ENCODE results near the gene CLDND2. TPM values are rescaled to one million over a fixed set of nuclear protein-coding genes. Genes with fewer than 3 reads are reported as not detected.
A peak's percentile ranks its signal among the peaks of the same experiment; 100 is the strongest.
"Not testable (repeated sequence)": the region's sequence is repeated elsewhere in the genome, so short reads cannot be mapped to it uniquely, and the experiment has no call there.

The CLDND2 gene, protein sequence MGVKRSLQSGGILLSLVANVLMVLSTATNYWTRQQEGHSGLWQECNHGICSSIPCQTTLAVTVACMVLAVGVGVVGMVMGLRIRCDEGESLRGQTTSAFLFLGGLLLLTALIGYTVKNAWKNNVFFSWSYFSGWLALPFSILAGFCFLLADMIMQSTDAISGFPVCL
- 3.2 TPM for polyA plus RNA-seq (2013)

DNA sequence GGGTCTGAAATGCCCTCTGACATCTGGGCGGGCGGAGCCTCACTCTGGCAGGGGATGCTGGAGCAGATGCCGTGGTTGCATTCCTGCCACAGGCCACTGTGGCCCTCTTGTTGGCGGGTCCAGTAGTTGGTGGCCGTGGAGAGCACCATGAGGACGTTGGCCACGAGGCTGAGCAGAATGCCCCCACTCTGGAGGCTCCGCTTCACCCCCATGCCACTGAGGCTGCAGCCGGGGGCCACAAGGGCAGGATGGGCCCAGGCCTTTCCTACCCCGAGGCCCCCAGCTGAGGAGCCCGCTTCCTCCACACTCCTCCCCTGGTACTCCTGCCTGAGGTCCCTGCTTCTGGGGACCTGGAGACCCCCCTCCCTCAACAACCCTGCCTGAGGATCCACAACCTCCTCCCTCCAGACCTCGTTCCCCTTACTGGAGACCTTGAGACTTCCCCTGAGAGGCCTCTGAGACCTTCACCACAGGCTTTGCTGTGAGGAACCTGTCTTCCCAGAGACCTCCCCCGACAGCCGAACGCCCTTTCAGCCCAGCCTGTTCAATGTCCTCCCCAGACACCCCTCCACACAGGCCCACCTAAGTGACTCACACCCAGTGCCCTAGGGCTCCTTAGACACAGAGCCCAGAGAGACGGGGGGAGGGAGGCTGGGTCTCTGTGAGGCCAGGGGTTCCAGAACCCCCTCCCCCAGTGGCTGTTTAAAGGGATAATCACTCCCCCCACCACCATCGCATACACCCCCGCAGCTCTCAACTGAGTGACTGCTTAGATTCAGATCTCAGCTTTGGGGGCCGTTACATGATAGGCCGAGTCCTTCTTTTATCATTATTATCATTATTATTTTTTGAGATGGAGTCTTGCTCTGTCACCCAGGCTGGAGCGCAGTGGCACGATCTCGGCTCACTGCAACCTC, at the start of gene CLDND2:
TSS of gene CLDND2 (minus strand) at position 638 of the 917 bp plus-strand sequence. CDS start at position 212, 426 bp downstream.
- peak in 2 of 3 donors; percentile 78 for DNase-seq
- WGBS (ENCODE audit: insufficient coverage) = 18% methylated on average over 12 of the region's 23 CpGs
- CTCF ChIA-PET = interaction anchor here (1.0 to 1.5 kb wide), 3 partner anchors 12 to 52 kb away, joined by 3 to 4 read pairs (median 3); no protein-coding TSS in a partner anchor

DNA sequence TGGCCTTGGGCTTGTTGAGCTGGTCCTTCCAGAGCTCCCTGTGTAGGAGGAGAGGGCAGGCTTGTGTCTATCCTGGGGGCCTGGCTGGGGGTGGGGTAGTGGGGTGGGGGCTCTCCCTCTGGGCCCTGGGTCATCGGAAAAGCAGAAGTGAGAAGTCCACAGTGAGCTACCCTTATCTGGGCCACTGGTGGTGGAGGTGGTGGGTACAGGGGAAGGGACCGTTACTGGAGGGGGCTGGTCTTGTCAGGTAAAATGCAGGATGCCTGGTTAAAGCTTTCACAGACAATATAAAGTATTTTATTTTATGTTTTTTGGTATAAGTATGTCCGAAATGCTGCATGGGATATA, 49.0 kb upstream of the CLDND2 start:
- no peaks in the 10 kb centered on the region for H3K27me3 ChIP-seq (replicated peaks in 2 of 5; ENCODE audit: control insufficient read depth in 4 of 5, insufficient read depth in 5 of 5, low read length in 4 of 5)

More for the DNA sequence above, at the start of gene CLDND2:
- Histone ChIP-seq H3K27ac (ENCODE audit: insufficient read depth in 1 of 2, low read depth in 1 of 2, low read length in 2 of 2, poor library complexity in 1 of 2, severe bottlenecking in 2 of 2) (peak within 1 kb of the TSS in 1 of 2 experiments; percentile 75), H3K4me1 (ENCODE audit: control extremely low read depth in 1 of 4, control insufficient read depth in 4 of 4, insufficient read depth in 4 of 4, low read length in 3 of 4) (peaks cover 2 to 82% (median 71%) of the 10 kb centered on the region in 4 experiments), H3K4me3 (ENCODE audit: control insufficient read depth in 1 of 7, extremely low read depth in 1 of 7, insufficient read depth in 4 of 7, low read depth in 2 of 7, low read length in 6 of 7) (peak within 1 kb of the TSS; percentile 71 to 97 (median 79)), H3K9me3 (ENCODE audit: control extremely low read depth in 1 of 5, control insufficient read depth in 4 of 5, insufficient read depth in 2 of 5, low read depth in 1 of 5, low read length in 4 of 5) (no peaks in the 10 kb centered on the region), H3K27me3 (replicated peaks in 2 of 5; ENCODE audit: control insufficient read depth in 4 of 5, insufficient read depth in 5 of 5, low read length in 4 of 5) (no peaks in the 10 kb centered on the region), H3K36me3 (ENCODE audit: control insufficient read depth in 4 of 4, insufficient read depth in 4 of 4, low read length in 3 of 4) (no peaks in the 10 kb centered on the region)
- POLR2A ChIA-PET = interaction anchor here (0.8 kb wide), 1 partner anchor 8 kb away, joined by 3 read pairs; no protein-coding TSS in a partner anchor

DNA sequence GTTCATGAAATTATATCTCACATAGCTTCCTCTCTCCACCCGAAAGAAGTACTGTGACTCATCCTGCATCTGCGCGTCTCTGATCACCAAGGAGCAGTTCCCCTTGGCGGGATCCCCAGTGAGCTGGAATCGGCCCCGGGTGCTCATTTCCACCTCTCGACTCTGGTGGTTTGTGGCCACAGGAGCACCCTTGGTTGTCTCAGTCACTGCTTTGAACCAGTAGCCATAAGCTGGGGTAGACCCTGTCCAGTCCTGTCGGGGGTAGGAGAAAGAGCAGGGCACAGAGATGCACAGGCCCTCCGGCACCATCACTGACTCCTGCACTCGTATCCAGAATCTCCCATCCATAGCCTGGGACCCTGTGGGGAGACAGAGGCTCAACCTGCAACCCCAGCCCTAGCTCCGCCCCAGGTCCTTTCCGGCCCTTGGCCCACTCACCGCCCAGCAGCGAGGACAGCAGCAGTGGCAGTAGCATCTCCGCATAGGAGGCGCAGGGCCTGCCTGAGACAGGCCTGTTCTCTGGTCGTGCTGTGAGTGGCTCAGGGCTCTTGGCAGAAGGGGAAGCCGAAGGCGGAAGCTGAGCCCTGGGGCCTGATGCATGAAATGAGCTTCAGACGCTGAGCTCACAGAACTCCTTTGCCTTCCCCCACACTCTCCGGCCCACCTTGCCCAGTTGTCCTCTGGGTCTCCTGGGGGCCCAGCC, 48.5 kb upstream of the CLDND2 start, which contains the start of gene SIGLEC10:
TSS of gene SIGLEC10 (minus strand) at position 536 of the 703 bp plus-strand sequence. CDS start at position 475, 61 bp downstream.
- no peaks in the 10 kb centered on the region for H3K9me3 ChIP-seq (ENCODE audit: control extremely low read depth in 1 of 5, control insufficient read depth in 4 of 5, insufficient read depth in 2 of 5, low read depth in 1 of 5, low read length in 4 of 5)
- POLR2A ChIA-PET = interaction anchor here (0.8 kb wide), 1 partner anchor 43 kb away, joined by 3 read pairs; no protein-coding TSS in a partner anchor
- peak; percentile 77 to 93 (median 90) for DNase-seq
- H3K4me3 ChIP-seq (ENCODE audit: control insufficient read depth in 1 of 7, extremely low read depth in 1 of 7, insufficient read depth in 4 of 7, low read depth in 2 of 7, low read length in 6 of 7) = peak within 1 kb of the TSS in 6 of 7 experiments; percentile 10 to 44 (median 32)
- 9% methylated on average over 17 of the region's 21 CpGs for WGBS (ENCODE audit: insufficient coverage)
- H3K4me1 ChIP-seq (ENCODE audit: control extremely low read depth in 1 of 4, control insufficient read depth in 4 of 4, insufficient read depth in 4 of 4, low read length in 3 of 4) = peaks cover 3 to 58% (median 42%) of the 10 kb centered on the region in 4 experiments
- peaks cover 0 to 5% (median 4%) of the 10 kb centered on the region in 4 experiments for H3K36me3 ChIP-seq (ENCODE audit: control insufficient read depth in 4 of 4, insufficient read depth in 4 of 4, low read length in 3 of 4)
- no peaks in the 10 kb centered on the region for H3K27me3 ChIP-seq (replicated peaks in 2 of 5; ENCODE audit: control insufficient read depth in 4 of 5, insufficient read depth in 5 of 5, low read length in 4 of 5)
- CTCF ChIA-PET = interaction anchor here (0.8 to 7.3 kb wide), 12 partner anchors 9 to 245 kb away, joined by 3 to 101 read pairs (median 5); no protein-coding TSS in a partner anchor
- peak within 1 kb of the TSS in 1 of 2 experiments; percentile 49 for H3K27ac ChIP-seq (ENCODE audit: insufficient read depth in 1 of 2, low read depth in 1 of 2, low read length in 2 of 2, poor library complexity in 1 of 2, severe bottlenecking in 2 of 2)

More for the DNA sequence above, 49.0 kb upstream of the CLDND2 start:
- Histone ChIP-seq H3K4me3 (ENCODE audit: control insufficient read depth in 1 of 7, extremely low read depth in 1 of 7, insufficient read depth in 4 of 7, low read depth in 2 of 7, low read length in 6 of 7) (peak overlapping the region in 5 of 7 experiments; percentile 10 to 44 (median 39)), H3K9me3 (ENCODE audit: control extremely low read depth in 1 of 5, control insufficient read depth in 4 of 5, insufficient read depth in 2 of 5, low read depth in 1 of 5, low read length in 4 of 5) (no peaks in the 10 kb centered on the region), H3K36me3 (ENCODE audit: control insufficient read depth in 4 of 4, insufficient read depth in 4 of 4, low read length in 3 of 4) (peaks cover 0 to 5% (median 4%) of the 10 kb centered on the region in 4 experiments), H3K4me1 (ENCODE audit: control extremely low read depth in 1 of 4, control insufficient read depth in 4 of 4, insufficient read depth in 4 of 4, low read length in 3 of 4) (peaks cover 3 to 58% (median 42%) of the 10 kb centered on the region in 4 experiments), H3K27ac (ENCODE audit: insufficient read depth in 1 of 2, low read depth in 1 of 2, low read length in 2 of 2, poor library complexity in 1 of 2, severe bottlenecking in 2 of 2) (peak overlapping the region in 1 of 2 experiments; percentile 49)
- ChIA-PET CTCF (interaction anchor here (0.8 to 7.3 kb wide), 11 partner anchors 10 to 244 kb away, joined by 3 to 101 read pairs (median 6); no protein-coding TSS in a partner anchor), POLR2A (interaction anchor here (0.8 kb wide), 1 partner anchor 43 kb away, joined by 3 read pairs; no protein-coding TSS in a partner anchor)
- no CpG with 5 or more reads among the region's 3 CpGs for WGBS (ENCODE audit: insufficient coverage)
- DNase-seq = peak in 2 of 3 donors; percentile 29 to 66

DNA sequence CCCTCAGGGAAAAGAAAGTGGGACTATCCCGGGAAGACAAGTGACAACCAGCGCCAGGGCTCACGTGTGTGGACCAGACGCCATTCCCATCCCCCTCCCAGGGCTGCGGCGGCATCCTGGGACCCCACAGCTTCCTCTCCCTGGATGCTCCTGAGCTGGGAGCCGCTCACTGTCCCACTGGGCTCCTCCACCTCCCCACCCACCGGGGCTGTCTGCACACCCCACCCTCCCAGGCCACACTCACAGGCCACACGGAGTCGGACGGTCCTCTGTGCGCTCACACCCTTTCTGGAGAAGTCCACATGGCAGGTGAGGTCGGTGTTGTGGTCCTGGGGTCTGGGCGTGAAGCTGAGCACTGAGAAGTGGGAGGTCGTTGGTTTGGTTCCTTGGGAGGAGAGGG, 47.6 kb upstream of the CLDND2 start:
- peak overlapping the region in 1 of 7 experiments; percentile 39 for H3K4me3 ChIP-seq (ENCODE audit: control insufficient read depth in 1 of 7, extremely low read depth in 1 of 7, insufficient read depth in 4 of 7, low read depth in 2 of 7, low read length in 6 of 7)
- peaks cover 3 to 54% (median 36%) of the 10 kb centered on the region in 4 experiments for H3K4me1 ChIP-seq (ENCODE audit: control extremely low read depth in 1 of 4, control insufficient read depth in 4 of 4, insufficient read depth in 4 of 4, low read length in 3 of 4)
- POLR2A ChIA-PET; H3K9me3 ChIP-seq (ENCODE audit: control extremely low read depth in 1 of 5, control insufficient read depth in 4 of 5, insufficient read depth in 2 of 5, low read depth in 1 of 5, low read length in 4 of 5); H3K27ac ChIP-seq (ENCODE audit: insufficient read depth in 1 of 2, low read depth in 1 of 2, low read length in 2 of 2, poor library complexity in 1 of 2, severe bottlenecking in 2 of 2); DNase-seq; H3K27me3 ChIP-seq (replicated peaks in 2 of 5; ENCODE audit: control insufficient read depth in 4 of 5, insufficient read depth in 5 of 5, low read length in 4 of 5); H3K36me3 ChIP-seq (ENCODE audit: control insufficient read depth in 4 of 4, insufficient read depth in 4 of 4, low read length in 3 of 4): not testable (repeated sequence)
- WGBS (ENCODE audit: insufficient coverage) = 96% methylated on average over 3 of the region's 15 CpGs
- CTCF ChIA-PET = interaction anchor here (0.9 to 7.3 kb wide), 3 partner anchors 8 to 17 kb away, joined by 3 to 101 read pairs (median 16); no protein-coding TSS in a partner anchor

DNA sequence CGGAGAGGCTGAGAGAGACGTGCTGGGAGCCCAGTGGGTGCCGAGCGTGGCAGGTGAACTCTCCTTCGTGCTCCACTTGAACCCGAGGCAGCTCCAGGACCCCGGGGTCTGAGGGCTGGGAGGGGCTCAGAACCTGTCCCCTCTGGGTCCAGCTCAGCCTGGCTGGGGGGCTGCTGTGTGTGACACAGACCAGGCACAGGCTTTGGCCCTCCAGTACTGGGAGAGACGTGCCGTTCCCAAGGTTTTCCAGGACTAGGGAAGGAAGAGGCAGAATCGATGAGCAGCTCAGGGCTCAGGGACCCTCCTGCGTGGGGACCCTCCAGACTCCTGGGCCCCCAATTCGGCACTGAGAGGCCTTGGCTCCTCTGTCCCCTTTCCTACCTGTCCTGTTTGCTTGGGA, 46.4 kb upstream of the CLDND2 start:
- DNase-seq = no peak
- 100% methylated on average over 12 of the region's 12 CpGs for WGBS (ENCODE audit: insufficient coverage)
- H3K4me3 ChIP-seq (ENCODE audit: control insufficient read depth in 1 of 7, extremely low read depth in 1 of 7, insufficient read depth in 4 of 7, low read depth in 2 of 7, low read length in 6 of 7) = no peak overlapping the region
- no peaks in the 10 kb centered on the region for H3K27me3 ChIP-seq (replicated peaks in 2 of 5; ENCODE audit: control insufficient read depth in 4 of 5, insufficient read depth in 5 of 5, low read length in 4 of 5)
- peaks cover 3 to 43% (median 27%) of the 10 kb centered on the region in 4 experiments for H3K4me1 ChIP-seq (ENCODE audit: control extremely low read depth in 1 of 4, control insufficient read depth in 4 of 4, insufficient read depth in 4 of 4, low read length in 3 of 4)
- no peak overlapping the region for H3K27ac ChIP-seq (ENCODE audit: insufficient read depth in 1 of 2, low read depth in 1 of 2, low read length in 2 of 2, poor library complexity in 1 of 2, severe bottlenecking in 2 of 2)
- peaks cover 4 to 5% (median 4%) of the 10 kb centered on the region in 4 experiments for H3K36me3 ChIP-seq (ENCODE audit: control insufficient read depth in 4 of 4, insufficient read depth in 4 of 4, low read length in 3 of 4)
- H3K9me3 ChIP-seq (ENCODE audit: control extremely low read depth in 1 of 5, control insufficient read depth in 4 of 5, insufficient read depth in 2 of 5, low read depth in 1 of 5, low read length in 4 of 5) = no peaks in the 10 kb centered on the region
- ChIA-PET CTCF (interaction anchor here (0.9 to 7.3 kb wide), 3 partner anchors 15 to 242 kb away, joined by 3 to 101 read pairs (median 3); no protein-coding TSS in a partner anchor), POLR2A (interaction anchor here (0.6 kb wide), 1 partner anchor 25 kb away, joined by 3 read pairs; no protein-coding TSS in a partner anchor)

All from common myeloid progenitor, CD34-positive (primary cell).